Measurements from ENCODE around the gene SPON1.

DNA sequence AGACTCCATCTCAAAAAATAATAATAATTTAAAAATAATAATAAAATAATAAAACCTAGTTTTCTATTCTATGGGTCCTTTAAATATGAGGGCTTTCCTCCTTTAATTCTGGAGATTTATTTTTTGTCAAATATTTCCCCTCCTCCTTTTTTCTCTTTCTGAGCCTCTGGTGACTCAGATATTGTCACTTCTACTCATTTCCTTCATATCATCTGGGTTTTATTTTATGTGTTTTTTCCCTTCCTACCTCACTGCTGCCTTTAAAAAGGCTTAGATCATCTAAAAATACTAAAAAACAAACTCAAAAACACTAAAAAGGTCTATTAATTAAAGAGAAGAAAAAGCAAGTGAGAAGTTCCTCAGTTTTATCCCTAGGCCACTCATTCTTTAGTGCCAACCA is 138.9 kb downstream of the SPON1 start:
- TF ChIP-seq, protein P1, sequence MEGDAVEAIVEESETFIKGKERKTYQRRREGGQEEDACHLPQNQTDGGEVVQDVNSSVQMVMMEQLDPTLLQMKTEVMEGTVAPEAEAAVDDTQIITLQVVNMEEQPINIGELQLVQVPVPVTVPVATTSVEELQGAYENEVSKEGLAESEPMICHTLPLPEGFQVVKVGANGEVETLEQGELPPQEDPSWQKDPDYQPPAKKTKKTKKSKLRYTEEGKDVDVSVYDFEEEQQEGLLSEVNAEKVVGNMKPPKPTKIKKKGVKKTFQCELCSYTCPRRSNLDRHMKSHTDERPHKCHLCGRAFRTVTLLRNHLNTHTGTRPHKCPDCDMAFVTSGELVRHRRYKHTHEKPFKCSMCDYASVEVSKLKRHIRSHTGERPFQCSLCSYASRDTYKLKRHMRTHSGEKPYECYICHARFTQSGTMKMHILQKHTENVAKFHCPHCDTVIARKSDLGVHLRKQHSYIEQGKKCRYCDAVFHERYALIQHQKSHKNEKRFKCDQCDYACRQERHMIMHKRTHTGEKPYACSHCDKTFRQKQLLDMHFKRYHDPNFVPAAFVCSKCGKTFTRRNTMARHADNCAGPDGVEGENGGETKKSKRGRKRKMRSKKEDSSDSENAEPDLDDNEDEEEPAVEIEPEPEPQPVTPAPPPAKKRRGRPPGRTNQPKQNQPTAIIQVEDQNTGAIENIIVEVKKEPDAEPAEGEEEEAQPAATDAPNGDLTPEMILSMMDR (IDR thresholded peaks at IDR 0.05; ENCODE audit: insufficient read depth, low read length, poor library complexity, severe bottlenecking): no peak
- TF ChIP-seq EZH2phosphoT487 (conservative IDR thresholded peaks at IDR 0.05; ENCODE audit: low read length): no peak
